CD4-positive, alpha-beta T cell (primary cell): ENCODE data around the gene ATG10. TPM values are rescaled to one million over a fixed set of nuclear protein-coding genes. Genes with fewer than 3 reads are reported as not detected.

Experiments used
- ATAC-seq: fragments of 200-7000 bp; cut with Tn5 transposase; one replicate; pipeline ENCODE4 v1.10.0; 2022; ENCODE audit warnings: mild to moderate bottlenecking; ENCODE audit not compliant: poor library complexity
- CTCF ChIA-PET: fragments of 350-600 bp; sonication (Branson Sonifier 250); formaldehyde crosslinking; loops from one replicate; lab custom pipeline; 2021; ENCODE audit warnings: antibody characterized with exemption, inconsistent platforms; lab: Charles Lee
- POLR2A ChIA-PET: fragments of 350-600 bp; sonication (Branson Sonifier 250); formaldehyde crosslinking; loops from one replicate; lab custom pipeline; 2021; ENCODE audit warnings: antibody characterized with exemption, inconsistent platforms; lab: Charles Lee
- DNase-seq, 14 experiments: peaks; one replicate each; pipeline ENCODE4 v3.0.0-alpha.2; 2013 to 2020; ENCODE audit warnings: mixed read lengths in 2 of 14
- H3K27ac ChIP-seq, 2 donors: one replicate each; pipeline versions ENCODE4 v1.5.1 to v1.7.0; 2013; ENCODE audit warnings: low read length in 2 of 2, low read depth in 1 of 2, mild to moderate bottlenecking in 1 of 2
- H3K27me3 ChIP-seq, 2 experiments: 1 replicate in 1 of 2; 2 replicates in 1 of 2; pipeline versions ENCODE4 v1.6.1 to v1.7.0; 2013; ENCODE audit warnings: low read length in 2 of 2, control low read depth in 1 of 2, mild to moderate bottlenecking in 1 of 2, moderate library complexity in 1 of 2; ENCODE audit not compliant: insufficient read depth in 2 of 2, control insufficient read depth in 1 of 2
- H3K36me3 ChIP-seq: one replicate; pipeline ENCODE4 v1.6.1; 2013; ENCODE audit warnings: low read length, control low read depth; ENCODE audit not compliant: insufficient read depth
- H3K4me1 ChIP-seq: one replicate; pipeline ENCODE4 v1.6.1; 2013; ENCODE audit warnings: low read length, control low read depth; ENCODE audit not compliant: insufficient read depth
- H3K4me3 ChIP-seq: one replicate; pipeline ENCODE4 v1.5.1; 2013; ENCODE audit warnings: mild to moderate bottlenecking, low read length, moderate library complexity
- H3K9me3 ChIP-seq, 2 experiments: 1 replicate in 1 of 2; 2 replicates in 1 of 2; pipeline versions ENCODE4 v1.6.1 to v1.7.0; 2013; ENCODE audit warnings: low read length in 2 of 2, mild to moderate bottlenecking in 2 of 2, control low read depth in 1 of 2, moderate library complexity in 1 of 2; ENCODE audit not compliant: control insufficient read depth in 1 of 2, insufficient read depth in 1 of 2
- H3K27ac Mint-ChIP-seq: one replicate; pipeline ENCODE4 v1.8.0; 2020; ENCODE audit warnings: mixed read lengths
- H3K27me3 Mint-ChIP-seq: one replicate; pipeline ENCODE4 v1.8.0; 2021; ENCODE audit warnings: mixed read lengths
- H3K36me3 Mint-ChIP-seq: one replicate; pipeline ENCODE4 v1.8.0; 2021; ENCODE audit warnings: low read depth, mixed read lengths
- H3K4me1 Mint-ChIP-seq: one replicate; pipeline ENCODE4 v1.8.0; 2021; ENCODE audit warnings: low read depth, mixed read lengths
- H3K4me3 Mint-ChIP-seq: one replicate; pipeline ENCODE4 v1.8.0; 2020; ENCODE audit warnings: mild to moderate bottlenecking, mixed read lengths
- H3K9me3 Mint-ChIP-seq: one replicate; pipeline ENCODE4 v1.8.0; 2020; ENCODE audit warnings: mixed read lengths
- intact Hi-C, 2 experiments: fragments of 100-400 bp; cut with DNase I in 1 of 2; cut with micrococcal nuclease in 1 of 2; formaldehyde crosslinking; loops; one replicate each; pipeline versions ENCODE4 v1.15.1 to v1.9.0; 2023 to 2025; cut with DNase I, micrococcal nuclease
- total RNA-seq, 174 experiments: library from RNA in 2 of 174; stranded (reverse) in 2 of 174; gene quantifications; one replicate each; pipeline ENCODE4 v1.2.3 and lab custom pipeline; 2021 to 2026
- TF ChIP-seq, protein P1 (sequence below): fragments of 200-600 bp; IDR thresholded peaks from one replicate; pipeline ENCODE4 v1.8.0; 2022; ENCODE audit warnings: antibody characterized with exemption, mild to moderate bottlenecking

The ATG10 gene
- total RNA-seq, 2 experiments from 2014 or later, result 4.7 to 5.3 TPM

DNA sequence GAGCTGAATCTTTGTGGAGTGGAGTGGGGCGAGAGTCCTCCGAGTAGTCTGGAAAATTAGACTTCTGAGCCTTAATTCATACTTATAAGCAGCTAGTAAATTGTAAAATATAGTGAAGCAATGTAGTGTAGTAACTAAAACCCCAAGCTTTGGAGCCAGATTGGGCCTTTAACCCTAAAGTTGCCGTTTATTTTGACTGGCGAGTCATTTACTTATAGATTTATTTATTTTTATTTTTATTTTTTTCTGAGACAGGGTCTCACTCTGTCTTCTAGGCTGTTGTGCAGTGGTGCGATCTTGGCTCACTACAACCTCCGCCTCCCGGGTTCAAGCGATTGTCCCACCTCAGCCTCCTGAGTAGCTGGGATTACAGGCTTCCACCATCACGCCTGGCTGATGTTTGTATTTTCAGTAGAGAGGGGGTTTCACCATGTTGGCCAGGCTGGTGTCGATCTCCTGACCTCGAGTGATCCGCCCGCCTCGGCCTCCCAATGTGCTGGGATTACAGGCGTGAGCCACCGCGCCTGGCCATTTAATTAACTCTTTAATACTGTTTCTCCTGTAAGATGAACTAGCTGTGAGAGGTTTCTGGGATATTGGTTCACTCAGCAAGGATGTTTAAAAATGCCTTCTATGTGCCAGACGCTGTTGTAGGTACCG is 307.0 kb downstream of the ATG10 start:
- TF ChIP-seq, protein P1, sequence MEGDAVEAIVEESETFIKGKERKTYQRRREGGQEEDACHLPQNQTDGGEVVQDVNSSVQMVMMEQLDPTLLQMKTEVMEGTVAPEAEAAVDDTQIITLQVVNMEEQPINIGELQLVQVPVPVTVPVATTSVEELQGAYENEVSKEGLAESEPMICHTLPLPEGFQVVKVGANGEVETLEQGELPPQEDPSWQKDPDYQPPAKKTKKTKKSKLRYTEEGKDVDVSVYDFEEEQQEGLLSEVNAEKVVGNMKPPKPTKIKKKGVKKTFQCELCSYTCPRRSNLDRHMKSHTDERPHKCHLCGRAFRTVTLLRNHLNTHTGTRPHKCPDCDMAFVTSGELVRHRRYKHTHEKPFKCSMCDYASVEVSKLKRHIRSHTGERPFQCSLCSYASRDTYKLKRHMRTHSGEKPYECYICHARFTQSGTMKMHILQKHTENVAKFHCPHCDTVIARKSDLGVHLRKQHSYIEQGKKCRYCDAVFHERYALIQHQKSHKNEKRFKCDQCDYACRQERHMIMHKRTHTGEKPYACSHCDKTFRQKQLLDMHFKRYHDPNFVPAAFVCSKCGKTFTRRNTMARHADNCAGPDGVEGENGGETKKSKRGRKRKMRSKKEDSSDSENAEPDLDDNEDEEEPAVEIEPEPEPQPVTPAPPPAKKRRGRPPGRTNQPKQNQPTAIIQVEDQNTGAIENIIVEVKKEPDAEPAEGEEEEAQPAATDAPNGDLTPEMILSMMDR, result no peak
- no peaks in the 10 kb centered on the region for H3K27me3 Mint-ChIP-seq
- peaks cover 29% of the 10 kb centered on the region for H3K4me1 Mint-ChIP-seq
- ChIA-PET CTCF (no interaction called here), POLR2A (interaction anchor here (0.7 to 3.1 kb wide), 5 partner anchors 76 to 977 kb away, joined by 3 to 12 read pairs (median 9); partner anchors contain the start of genes SSBP2, TMEM167A, XRCC4 and ZCCHC9)
- peak overlapping the region; percentile 94 for H3K27ac Mint-ChIP-seq
- H3K27me3 ChIP-seq, result no peaks in the 10 kb centered on the region
- peaks cover 44% of the 10 kb centered on the region for H3K36me3 Mint-ChIP-seq
- no peak for ATAC-seq
- no peaks in the 10 kb centered on the region for H3K9me3 ChIP-seq
- H3K4me3 Mint-ChIP-seq, result peak overlapping the region; percentile 94
- no peak for DNase-seq
- intact Hi-C loops, result loop anchor here in 1 of 2 experiments (5.0 to 10.0 kb wide), 6 partner anchors 307 to 1622 kb away; partner anchors contain the start of genes ATG10, SSBP2, TMEM167A and XRCC4
- H3K4me3 ChIP-seq, result peak overlapping the region; percentile 78
- peaks cover 31% of the 10 kb centered on the region for H3K36me3 ChIP-seq
- no peaks in the 10 kb centered on the region for H3K9me3 Mint-ChIP-seq
- peaks cover 18% of the 10 kb centered on the region for H3K4me1 ChIP-seq
- H3K27ac ChIP-seq, result peak overlapping the region; percentile 62 to 63

DNA sequence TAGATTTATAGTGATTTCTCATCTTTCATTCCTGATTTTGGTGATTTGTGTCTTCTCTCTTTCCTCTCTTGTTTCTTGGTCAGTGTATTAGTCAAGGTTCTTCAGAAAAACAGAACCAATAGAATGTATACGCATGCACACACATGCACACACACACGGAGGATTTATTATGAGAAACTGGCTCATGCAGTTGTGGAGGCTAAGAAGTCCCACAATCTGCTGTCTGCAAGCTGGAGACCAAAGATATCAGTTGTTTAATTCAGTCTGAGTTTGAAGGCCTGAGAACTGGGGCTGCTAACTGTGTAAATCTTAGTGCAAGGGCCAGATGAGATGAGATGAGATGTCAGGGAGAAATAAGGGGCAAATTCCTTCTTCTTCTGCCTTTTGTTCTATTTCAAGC is 312.1 kb downstream of the ATG10 start:
- H3K27me3 Mint-ChIP-seq, result no peaks in the 10 kb centered on the region
- DNase-seq, result no peak
- Histone ChIP-seq H3K27me3 (no peaks in the 10 kb centered on the region), H3K4me1 (peaks cover 3% of the 10 kb centered on the region), H3K27ac (no peak overlapping the region), H3K4me3 (no peak overlapping the region), H3K36me3 (no peaks in the 10 kb centered on the region), H3K9me3 (no peaks in the 10 kb centered on the region)
- CTCF ChIA-PET, result no interaction called here
- no peak overlapping the region for H3K4me3 Mint-ChIP-seq
- no peaks in the 10 kb centered on the region for H3K9me3 Mint-ChIP-seq
- intact Hi-C loops, result loop anchor here in 1 of 2 experiments (10.0 kb wide), 1 partner anchor 1879 kb away; the partner anchor contains the start of gene ZFYVE16
- no peaks in the 10 kb centered on the region for H3K36me3 Mint-ChIP-seq
- POLR2A ChIA-PET, result no interaction called here
- ATAC-seq, result no peak
- no peak overlapping the region for H3K27ac Mint-ChIP-seq
- no peaks in the 10 kb centered on the region for H3K4me1 Mint-ChIP-seq
- TF ChIP-seq, protein P1, result no peak

DNA sequence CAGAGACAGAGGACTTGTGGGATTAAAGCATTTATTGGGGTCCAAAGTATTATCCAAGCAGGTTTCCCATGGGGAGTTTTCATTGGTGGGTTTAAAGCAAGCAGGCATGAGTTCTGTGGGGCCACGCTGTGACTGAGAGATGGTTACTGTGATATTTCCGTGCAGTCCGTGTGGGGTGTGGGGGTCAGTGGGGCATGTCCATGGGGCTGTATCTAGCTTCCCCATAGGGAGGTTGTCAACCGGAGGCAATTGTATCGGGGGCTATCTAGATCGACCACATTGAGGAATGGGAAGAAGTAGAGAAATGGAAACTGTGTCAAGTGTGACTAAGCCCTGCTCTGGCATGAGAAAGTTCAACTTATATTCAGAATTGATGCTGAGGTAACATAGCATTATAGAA is 313.4 kb downstream of the ATG10 start:
- intact Hi-C loops, result loop anchor here in 1 of 2 experiments (10.0 kb wide), 1 partner anchor 1880 kb away; the partner anchor contains the start of gene ZFYVE16

More for the DNA sequence above, 313.4 kb downstream of the ATG10 start:
- no peaks in the 10 kb centered on the region for H3K9me3 Mint-ChIP-seq
- TF ChIP-seq, protein P1, result no peak
- ChIA-PET POLR2A (no interaction called here), CTCF (no interaction called here)
- no peak overlapping the region for H3K27ac Mint-ChIP-seq
- Histone ChIP-seq H3K36me3 (no peaks in the 10 kb centered on the region), H3K27me3 (no peaks in the 10 kb centered on the region), H3K4me3 (no peak overlapping the region), H3K9me3 (no peaks in the 10 kb centered on the region), H3K27ac (no peak overlapping the region), H3K4me1 (no peaks in the 10 kb centered on the region)
- no peaks in the 10 kb centered on the region for H3K4me1 Mint-ChIP-seq
- no peak for ATAC-seq
- no peaks in the 10 kb centered on the region for H3K27me3 Mint-ChIP-seq
- no peak for DNase-seq
- no peak overlapping the region for H3K4me3 Mint-ChIP-seq
- H3K36me3 Mint-ChIP-seq, result no peaks in the 10 kb centered on the region
